ENCODE results near the gene SFSWAP.

The SFSWAP gene

GRCh38 chr12:131795690-131796410 lies 85.0 kb downstream of the SFSWAP start:
- Histone ChIP-seq H3K9me3 (ENCODE audit: control insufficient read depth in 1 of 2, low read length in 2 of 2) (no peaks in the 10 kb centered on the region), H3K27ac (ENCODE audit: low read length) (no peak overlapping the region), H3K4me3 (ENCODE audit: low read depth in 1 of 2, low read length in 2 of 2) (no peak overlapping the region), H3K36me3 (ENCODE audit: control insufficient read depth in 1 of 2, insufficient read depth in 2 of 2, low read length in 2 of 2) (peaks cover 39 to 60% of the 10 kb centered on the region in 2 donors), H3K27me3 (ENCODE audit: low read depth, low read length) (no peaks in the 10 kb centered on the region), H3K4me1 (ENCODE audit: control insufficient read depth in 1 of 2, insufficient read depth in 2 of 2, low read length in 2 of 2) (no peaks in the 10 kb centered on the region)

DNA sequence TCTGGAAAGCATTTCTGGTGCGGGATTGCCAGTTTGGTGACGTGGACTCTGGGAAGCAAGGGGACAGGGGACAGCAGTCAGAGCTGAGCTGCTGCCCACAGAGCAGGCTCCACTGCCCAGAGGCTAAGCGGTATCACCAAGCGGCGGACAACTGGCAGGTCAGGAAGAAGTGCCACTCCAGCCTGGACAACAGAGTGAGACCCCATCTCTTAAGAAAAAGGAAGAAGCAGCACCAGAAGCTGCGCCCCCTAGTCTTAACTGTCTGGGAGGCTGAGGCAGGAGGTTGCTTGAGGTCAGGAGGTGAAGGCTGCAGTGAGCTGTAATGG lies 85.5 kb downstream of the SFSWAP start:
- no peaks in the 10 kb centered on the region for H3K9me3 ChIP-seq (ENCODE audit: control insufficient read depth in 1 of 2, low read length in 2 of 2)
- H3K27me3 ChIP-seq (ENCODE audit: low read depth, low read length): no peaks in the 10 kb centered on the region
- peaks cover 39 to 61% of the 10 kb centered on the region in 2 donors for H3K36me3 ChIP-seq (ENCODE audit: control insufficient read depth in 1 of 2, insufficient read depth in 2 of 2, low read length in 2 of 2)
- no peak overlapping the region for H3K27ac ChIP-seq (ENCODE audit: low read length)
- H3K4me3 ChIP-seq (ENCODE audit: low read depth in 1 of 2, low read length in 2 of 2): no peak overlapping the region
- no peaks in the 10 kb centered on the region for H3K4me1 ChIP-seq (ENCODE audit: control insufficient read depth in 1 of 2, insufficient read depth in 2 of 2, low read length in 2 of 2)

- no peaks in the 10 kb centered on the region for H3K9me3 ChIP-seq (ENCODE audit: control insufficient read depth in 1 of 2, low read length in 2 of 2)
- H3K27ac ChIP-seq (ENCODE audit: low read length): no peak overlapping the region
- no peak overlapping the region for H3K4me3 ChIP-seq (ENCODE audit: low read depth in 1 of 2, low read length in 2 of 2)
- peaks cover 37 to 62% of the 10 kb centered on the region in 2 donors for H3K36me3 ChIP-seq (ENCODE audit: control insufficient read depth in 1 of 2, insufficient read depth in 2 of 2, low read length in 2 of 2)
- no peaks in the 10 kb centered on the region for H3K4me1 ChIP-seq (ENCODE audit: control insufficient read depth in 1 of 2, insufficient read depth in 2 of 2, low read length in 2 of 2)
- no peaks in the 10 kb centered on the region for H3K27me3 ChIP-seq (ENCODE audit: low read depth, low read length)
Measured at GRCh38 chr12:131796754-131797587, 86.1 kb downstream of the SFSWAP start.

- Histone ChIP-seq H3K9me3 (ENCODE audit: control insufficient read depth in 1 of 2, low read length in 2 of 2) (no peaks in the 10 kb centered on the region), H3K27me3 (ENCODE audit: low read depth, low read length) (no peaks in the 10 kb centered on the region), H3K4me3 (ENCODE audit: low read depth in 1 of 2, low read length in 2 of 2) (no peak overlapping the region), H3K27ac (ENCODE audit: low read length) (no peak overlapping the region), H3K4me1 (ENCODE audit: control insufficient read depth in 1 of 2, insufficient read depth in 2 of 2, low read length in 2 of 2) (no peaks in the 10 kb centered on the region), H3K36me3 (ENCODE audit: control insufficient read depth in 1 of 2, insufficient read depth in 2 of 2, low read length in 2 of 2) (peaks cover 40 to 63% of the 10 kb centered on the region in 2 donors)
Measured at GRCh38 chr12:131797588-131797934, 86.7 kb downstream of the SFSWAP start.

GRCh38 chr12:131799195-131799594 lies 88.3 kb downstream of the SFSWAP start:
- H3K9me3 ChIP-seq (ENCODE audit: control insufficient read depth in 1 of 2, low read length in 2 of 2): no peaks in the 10 kb centered on the region
- peaks cover 33 to 59% of the 10 kb centered on the region in 2 donors for H3K36me3 ChIP-seq (ENCODE audit: control insufficient read depth in 1 of 2, insufficient read depth in 2 of 2, low read length in 2 of 2)
- no peaks in the 10 kb centered on the region for H3K27me3 ChIP-seq (ENCODE audit: low read depth, low read length)
- H3K4me3 ChIP-seq (ENCODE audit: low read depth in 1 of 2, low read length in 2 of 2): no peak overlapping the region
- peaks cover 0 to 5% of the 10 kb centered on the region in 2 donors for H3K4me1 ChIP-seq (ENCODE audit: control insufficient read depth in 1 of 2, insufficient read depth in 2 of 2, low read length in 2 of 2)
- H3K27ac ChIP-seq (ENCODE audit: low read length): no peak overlapping the region

DNA sequence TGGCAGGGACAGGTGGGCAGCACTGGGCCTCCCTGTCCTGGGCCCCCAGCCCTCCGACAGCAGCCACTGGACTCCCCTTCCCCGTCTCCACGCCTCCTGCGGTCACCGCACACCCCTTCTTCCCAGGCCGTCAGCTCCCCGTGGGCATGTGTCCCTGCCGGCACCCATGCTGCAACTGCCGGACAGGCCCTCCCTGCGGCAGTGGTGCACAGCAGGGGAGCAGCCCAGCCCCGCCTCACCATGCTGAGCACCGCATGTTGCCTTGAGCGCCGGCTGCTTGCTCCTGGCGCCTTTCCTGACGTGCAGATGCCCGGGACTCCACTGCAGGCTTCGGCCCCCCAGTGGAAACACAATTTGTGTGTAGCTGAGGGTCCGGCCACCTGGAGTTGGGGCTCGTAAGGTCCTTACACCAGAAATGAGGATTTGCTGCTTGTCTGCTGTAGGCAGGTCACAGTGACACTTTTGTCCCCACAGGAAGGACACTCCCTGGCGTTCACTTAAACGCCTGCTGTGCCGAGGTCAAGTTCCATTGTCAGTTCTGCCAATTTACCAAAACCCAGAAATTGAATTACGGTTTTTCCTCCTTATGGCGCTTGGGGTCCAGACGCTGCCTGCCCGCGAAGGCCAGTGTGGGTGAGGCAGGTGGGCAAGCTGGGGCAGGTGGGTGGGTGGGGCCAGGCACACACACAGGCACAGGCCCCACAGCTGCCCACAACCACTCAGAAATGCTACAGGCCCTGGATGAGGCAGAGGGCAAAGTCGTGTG lies 89.1 kb downstream of the SFSWAP start:
- Histone ChIP-seq H3K27ac (ENCODE audit: low read length) (no peak overlapping the region), H3K36me3 (ENCODE audit: control insufficient read depth in 1 of 2, insufficient read depth in 2 of 2, low read length in 2 of 2) (peaks cover 28 to 54% of the 10 kb centered on the region in 2 donors), H3K9me3 (ENCODE audit: control insufficient read depth in 1 of 2, low read length in 2 of 2) (no peaks in the 10 kb centered on the region), H3K4me1 (ENCODE audit: control insufficient read depth in 1 of 2, insufficient read depth in 2 of 2, low read length in 2 of 2) (peaks cover 0 to 5% of the 10 kb centered on the region in 2 donors), H3K27me3 (ENCODE audit: low read depth, low read length) (no peaks in the 10 kb centered on the region), H3K4me3 (ENCODE audit: low read depth in 1 of 2, low read length in 2 of 2) (no peak overlapping the region)

- H3K36me3 ChIP-seq (ENCODE audit: control insufficient read depth in 1 of 2, insufficient read depth in 2 of 2, low read length in 2 of 2): peaks cover 24 to 54% of the 10 kb centered on the region in 2 donors
- peaks cover 0 to 5% of the 10 kb centered on the region in 2 donors for H3K4me1 ChIP-seq (ENCODE audit: control insufficient read depth in 1 of 2, insufficient read depth in 2 of 2, low read length in 2 of 2)
- H3K9me3 ChIP-seq (ENCODE audit: control insufficient read depth in 1 of 2, low read length in 2 of 2): no peaks in the 10 kb centered on the region
- no peak overlapping the region for H3K27ac ChIP-seq (ENCODE audit: low read length)
- H3K4me3 ChIP-seq (ENCODE audit: low read depth in 1 of 2, low read length in 2 of 2): no peak overlapping the region
- H3K27me3 ChIP-seq (ENCODE audit: low read depth, low read length): no peaks in the 10 kb centered on the region
Measured at GRCh38 chr12:131800594-131801135, 89.8 kb downstream of the SFSWAP start.

GRCh38 chr12:131801254-131801866 lies 90.5 kb downstream of the SFSWAP start:
- peaks cover 0 to 5% of the 10 kb centered on the region in 2 donors for H3K4me1 ChIP-seq (ENCODE audit: control insufficient read depth in 1 of 2, insufficient read depth in 2 of 2, low read length in 2 of 2)
- H3K27ac ChIP-seq (ENCODE audit: low read length): no peak overlapping the region
- no peaks in the 10 kb centered on the region for H3K27me3 ChIP-seq (ENCODE audit: low read depth, low read length)
- peaks cover 24 to 51% of the 10 kb centered on the region in 2 donors for H3K36me3 ChIP-seq (ENCODE audit: control insufficient read depth in 1 of 2, insufficient read depth in 2 of 2, low read length in 2 of 2)
- H3K4me3 ChIP-seq (ENCODE audit: low read depth in 1 of 2, low read length in 2 of 2): no peak overlapping the region
- no peaks in the 10 kb centered on the region for H3K9me3 ChIP-seq (ENCODE audit: control insufficient read depth in 1 of 2, low read length in 2 of 2)

DNA sequence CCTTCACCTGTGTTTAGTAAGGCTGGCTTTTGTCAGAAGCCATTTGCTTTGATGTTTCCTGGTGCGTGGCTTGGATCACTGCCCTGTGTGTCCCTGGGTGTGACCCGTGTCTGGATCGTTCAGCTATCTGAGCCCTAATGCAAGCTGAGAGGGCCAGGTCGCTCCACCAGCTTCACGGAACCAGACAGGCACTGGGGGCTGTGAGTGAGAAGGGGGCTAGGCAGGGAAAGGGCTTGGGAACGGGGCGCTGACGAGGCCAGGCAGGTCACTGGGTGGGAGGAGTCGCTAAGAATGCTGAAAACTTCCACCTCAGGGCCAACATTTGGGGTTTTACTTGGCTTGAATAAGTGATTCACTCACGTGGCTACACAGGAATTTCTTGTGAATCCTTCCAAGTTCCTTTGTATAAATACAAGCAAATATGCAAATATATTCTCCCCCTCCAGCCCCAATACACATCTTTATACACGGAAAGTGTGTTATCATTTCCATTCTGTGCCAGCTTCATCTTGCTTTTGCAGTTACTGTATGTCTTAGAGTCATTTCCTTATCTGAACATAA lies 93.2 kb downstream of the SFSWAP start:
- H3K9me3 ChIP-seq (ENCODE audit: control insufficient read depth in 1 of 2, low read length in 2 of 2): no peaks in the 10 kb centered on the region
- H3K4me1 ChIP-seq (ENCODE audit: control insufficient read depth in 1 of 2, insufficient read depth in 2 of 2, low read length in 2 of 2): peaks cover 0 to 5% of the 10 kb centered on the region in 2 donors
- no peak overlapping the region for H3K27ac ChIP-seq (ENCODE audit: low read length)
- H3K27me3 ChIP-seq (ENCODE audit: low read depth, low read length): no peaks in the 10 kb centered on the region
- no peak overlapping the region for H3K4me3 ChIP-seq (ENCODE audit: low read depth in 1 of 2, low read length in 2 of 2)
- peaks cover 11 to 29% of the 10 kb centered on the region in 2 donors for H3K36me3 ChIP-seq (ENCODE audit: control insufficient read depth in 1 of 2, insufficient read depth in 2 of 2, low read length in 2 of 2)

- Histone ChIP-seq H3K36me3 (ENCODE audit: control insufficient read depth in 1 of 2, insufficient read depth in 2 of 2, low read length in 2 of 2) (peaks cover 6 to 15% of the 10 kb centered on the region in 2 donors), H3K27me3 (ENCODE audit: low read depth, low read length) (no peaks in the 10 kb centered on the region), H3K27ac (ENCODE audit: low read length) (no peak overlapping the region), H3K4me1 (ENCODE audit: control insufficient read depth in 1 of 2, insufficient read depth in 2 of 2, low read length in 2 of 2) (peaks cover 0 to 5% of the 10 kb centered on the region in 2 donors), H3K9me3 (ENCODE audit: control insufficient read depth in 1 of 2, low read length in 2 of 2) (no peaks in the 10 kb centered on the region), H3K4me3 (ENCODE audit: low read depth in 1 of 2, low read length in 2 of 2) (no peak overlapping the region)
Measured at GRCh38 chr12:131805421-131805820, 94.5 kb downstream of the SFSWAP start.
